CMK (cell line): Measurements from ENCODE around the gene PKM.

ENCODE experiments used
- DNase-seq: peaks from one replicate; pipeline ENCODE4 v3.0.0-alpha.2; 2010; ENCODE audit warnings: low read depth

Gene PKM

GRCh38 chr15:72235298-72235697 is 4.3 kb upstream of the PKM start:
- no peak for DNase-seq

GRCh38 chr15:72233769-72234168 is 2.8 kb upstream of the PKM start:
- no peak for DNase-seq

GRCh38 chr15:72231833-72232478 is 966 bp upstream of the PKM start:
- peak; percentile 91 for DNase-seq

GRCh38 chr15:72230197-72231065 is 559 bp downstream of the PKM start:
- peak; percentile 92 for DNase-seq

- DNase-seq: no peak
Observed at GRCh38 chr15:72229947-72230196, 1.1 kb downstream of the PKM start.

GRCh38 chr15:72229076-72229946 is 1.7 kb downstream of the PKM start:
- no peak for DNase-seq

GRCh38 chr15:72227720-72228119 is 3.3 kb downstream of the PKM start:
- no peak for DNase-seq

GRCh38 chr15:72227192-72227586 is 3.8 kb downstream of the PKM start:
- no peak for DNase-seq

GRCh38 chr15:72223278-72223677 is 7.7 kb downstream of the PKM start:
- no peak for DNase-seq

- no peak for DNase-seq
Observed at GRCh38 chr15:72222393-72222792, 8.6 kb downstream of the PKM start.

GRCh38 chr15:72220687-72221086 is 10.3 kb downstream of the PKM start:
- DNase-seq: no peak

GRCh38 chr15:72217216-72217615 is 13.8 kb downstream of the PKM start:
- DNase-seq: no peak

- no peak for DNase-seq
Observed at GRCh38 chr15:72216079-72216478, 14.9 kb downstream of the PKM start.

GRCh38 chr15:72207558-72208085 is 23.4 kb downstream of the PKM start:
- DNase-seq: no peak

- no peak for DNase-seq
Observed at GRCh38 chr15:72206677-72207000, 24.4 kb downstream of the PKM start.

- DNase-seq: no peak
Observed at GRCh38 chr15:72205896-72206676, 24.9 kb downstream of the PKM start.

- no peak for DNase-seq
Observed at GRCh38 chr15:72205273-72205672, 25.7 kb downstream of the PKM start.

- no peak for DNase-seq
Observed at GRCh38 chr15:72203507-72203837, 27.5 kb downstream of the PKM start.

GRCh38 chr15:72202801-72203506 is 28.0 kb downstream of the PKM start:
- DNase-seq: no peak

GRCh38 chr15:72202302-72202701 is 28.7 kb downstream of the PKM start:
- DNase-seq: no peak

- DNase-seq: no peak
Observed at GRCh38 chr15:72201391-72201921, 29.5 kb downstream of the PKM start.
